NCI-H2107 (cell line): ENCODE measurements around the gene ZNF335.
"Not testable (repeated sequence)": the region's sequence is repeated elsewhere in the genome, so short reads cannot be mapped to it uniquely, and the experiment has no call there.

Experiments used
- DNase-seq: peaks from one replicate; lab custom pipeline; 2025; lab: John Stamatoyannopoulos, UW

ZNF335 gene

GRCh38 chr20:45934046-45934585, 37.9 kb downstream of the ZNF335 start:
- DNase-seq: no peak

- peak; percentile 20 for DNase-seq
These were observed 38.5 kb downstream of the ZNF335 start for GRCh38 chr20:45933266-45934045.

GRCh38 chr20:45931680-45932079, 40.3 kb downstream of the ZNF335 start:
- not testable (repeated sequence) for DNase-seq

DNA sequence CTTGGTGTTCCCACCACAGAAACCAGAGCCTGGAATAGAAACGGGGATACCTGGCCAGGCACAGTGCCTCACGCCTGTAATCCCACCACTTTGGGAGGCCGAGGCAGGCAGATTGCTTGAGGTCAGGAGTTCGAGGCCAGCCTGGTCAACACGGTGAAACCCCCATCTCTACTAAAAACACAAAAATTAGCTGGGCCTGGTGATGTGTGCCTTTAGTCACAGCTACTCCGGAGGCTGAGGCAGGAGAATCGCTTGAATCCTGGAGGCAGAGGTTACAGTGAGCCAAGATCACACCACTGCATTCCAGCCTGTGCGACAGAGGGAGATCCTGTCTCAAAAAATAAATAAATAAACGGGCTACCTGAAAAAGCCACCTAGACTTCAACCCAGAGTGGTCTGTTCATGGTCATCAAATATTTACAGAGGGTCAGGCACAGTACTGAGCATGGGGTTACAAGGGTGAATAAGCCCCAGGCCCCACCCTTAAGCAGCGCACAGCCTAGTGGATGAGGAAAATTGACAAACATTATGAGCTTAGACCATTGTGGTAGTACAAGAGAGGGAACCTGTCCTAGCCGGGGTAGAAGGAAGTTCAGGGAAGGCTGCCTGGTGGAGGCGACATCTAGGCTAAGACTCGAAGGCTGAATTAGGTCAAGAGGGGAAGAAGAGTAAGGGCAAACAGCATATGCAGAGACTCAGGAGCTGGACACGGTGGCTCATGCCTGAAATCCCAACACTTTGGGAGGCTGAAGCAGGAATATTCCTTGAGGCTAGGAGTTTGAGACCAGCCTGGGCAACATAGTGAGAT, 44.7 kb downstream of the ZNF335 start:
- no peak for DNase-seq

DNA sequence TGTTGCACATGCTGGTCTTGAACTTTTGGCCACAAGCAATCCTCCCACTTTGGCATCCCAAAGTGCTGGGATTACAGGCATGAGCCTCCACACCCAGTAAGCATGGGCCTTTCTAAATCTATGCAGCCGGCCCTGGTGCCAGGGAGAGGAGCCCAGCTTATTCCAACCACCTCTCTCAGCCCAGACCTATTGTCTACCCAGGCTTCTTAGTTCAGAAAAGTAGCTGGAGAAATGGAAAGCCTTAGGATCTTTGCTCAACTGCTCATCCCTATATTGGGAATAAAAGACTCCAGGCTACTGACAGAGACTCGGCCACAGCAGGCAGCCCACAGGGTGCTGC, 45.3 kb downstream of the ZNF335 start:
- no peak for DNase-seq

DNA sequence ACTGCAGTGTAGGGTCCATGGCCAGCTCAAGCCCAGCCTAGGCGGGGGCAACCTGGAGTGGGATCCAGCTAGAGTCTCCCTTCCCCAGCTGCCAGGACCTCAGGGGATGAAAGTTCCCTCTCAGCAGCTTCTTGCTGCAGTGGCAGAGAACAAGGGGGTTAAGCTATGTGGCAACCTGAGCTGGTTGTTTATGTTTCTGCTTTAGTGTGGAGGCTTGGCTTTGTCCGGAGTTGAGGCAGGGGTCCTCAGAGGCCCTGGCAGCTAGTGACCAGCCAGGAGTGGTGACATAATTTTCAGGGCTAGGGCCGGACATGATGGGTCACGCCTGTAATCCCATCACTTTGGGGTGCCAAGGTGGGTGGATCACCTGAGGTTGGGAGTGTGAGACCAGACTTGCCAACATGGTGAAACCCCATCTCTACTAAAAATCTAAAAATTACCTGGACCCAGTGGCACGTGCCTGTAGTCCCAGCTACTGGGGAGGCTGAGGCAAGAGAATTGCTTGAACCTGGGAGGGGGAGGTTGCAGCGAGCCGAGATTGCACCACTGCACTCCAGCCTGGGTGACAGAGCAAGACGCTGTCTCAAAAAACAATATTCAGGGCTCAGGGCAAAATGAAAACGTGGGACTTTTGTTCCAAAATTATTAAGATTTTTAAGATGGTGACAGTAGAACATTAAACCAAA, 46.0 kb downstream of the ZNF335 start:
- DNase-seq: no peak

DNA sequence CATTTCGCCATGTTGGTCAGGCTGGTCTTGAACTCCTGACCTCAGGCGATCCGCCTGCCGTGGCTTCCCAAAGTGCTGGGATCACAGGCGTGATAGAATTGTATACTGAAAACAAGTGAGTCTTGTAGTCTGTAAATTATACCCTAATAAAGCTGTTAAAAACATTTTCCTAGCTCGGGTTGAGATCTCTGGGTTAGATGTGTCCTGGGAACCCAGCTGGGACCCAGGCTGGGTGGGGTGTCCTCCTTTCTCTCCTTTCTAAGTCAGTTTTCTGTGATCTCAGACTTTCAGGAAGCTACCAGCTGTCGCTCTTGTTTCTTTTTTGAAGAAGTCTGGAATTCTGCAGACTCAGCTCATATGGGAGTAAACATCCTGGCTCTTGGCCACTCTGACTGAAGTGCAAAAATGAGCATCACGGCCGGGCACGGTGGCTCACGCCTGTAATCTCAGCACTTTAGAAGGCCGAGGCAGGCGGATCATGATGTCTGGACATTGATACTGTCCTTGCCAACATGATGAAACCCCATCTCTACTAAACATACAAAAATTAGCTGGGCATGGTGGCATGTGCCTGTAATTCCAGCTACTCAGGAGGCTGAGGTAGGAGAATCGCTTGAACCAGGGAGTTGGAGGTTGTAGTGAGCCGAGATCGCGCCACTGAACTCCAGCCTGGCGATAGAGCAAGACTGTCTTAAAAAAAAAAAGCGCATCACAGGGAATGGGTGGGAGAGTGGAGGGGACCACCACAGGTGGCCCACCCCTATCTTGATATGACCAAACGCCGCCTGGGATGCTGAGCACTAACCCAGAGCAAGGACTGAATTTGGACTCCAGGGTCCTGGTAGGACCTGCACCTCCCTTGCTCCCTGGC, 47.4 kb downstream of the ZNF335 start:
- no peak for DNase-seq

DNA sequence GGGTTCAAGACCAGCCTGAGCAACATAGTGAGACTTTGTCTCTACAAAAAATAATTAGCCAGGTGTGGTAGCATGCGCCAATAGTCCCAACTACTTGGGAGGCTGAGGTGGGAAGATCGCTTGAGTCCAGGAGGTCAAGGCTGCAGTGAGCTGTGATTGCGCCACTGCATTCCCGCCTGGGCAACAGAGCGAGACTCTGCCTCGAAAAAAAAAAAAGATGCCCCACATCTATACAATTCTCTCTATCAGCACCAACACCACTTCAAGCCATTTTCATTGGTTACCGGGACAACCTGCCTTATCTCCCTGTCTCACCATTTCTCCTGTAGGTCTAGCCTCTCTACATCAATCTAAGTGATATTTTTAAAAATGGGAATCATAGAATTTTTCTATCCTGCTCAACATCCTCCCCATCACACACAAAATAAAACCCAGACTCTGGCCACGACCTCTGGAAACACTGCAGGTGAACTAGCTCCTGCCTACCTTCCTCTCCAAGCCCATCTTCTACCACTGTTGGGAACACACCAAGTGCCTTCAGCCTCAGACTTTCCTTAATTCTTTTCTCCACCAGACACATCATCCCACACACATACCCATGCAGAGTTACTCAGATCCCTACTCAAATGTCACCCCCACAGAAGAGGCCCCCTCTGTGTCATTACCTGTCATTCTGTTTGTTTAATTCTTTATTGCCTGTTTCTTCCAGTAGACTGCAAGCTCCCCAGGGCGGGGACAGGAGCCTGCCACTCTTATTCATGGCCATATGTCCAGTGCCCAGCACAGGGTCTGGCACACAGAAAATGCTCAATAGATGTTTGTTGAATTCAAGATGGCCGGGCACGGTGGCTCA, 50.4 kb downstream of the ZNF335 start:
- DNase-seq: no peak

GRCh38 chr20:45920462-45921336, 51.3 kb downstream of the ZNF335 start:
- no peak for DNase-seq

- no peak for DNase-seq
These were observed 52.2 kb downstream of the ZNF335 start for GRCh38 chr20:45919542-45920399.

GRCh38 chr20:45918779-45919537, 53.0 kb downstream of the ZNF335 start:
- DNase-seq: no peak

GRCh38 chr20:45918182-45918737, 53.7 kb downstream of the ZNF335 start:
- no peak for DNase-seq

DNA sequence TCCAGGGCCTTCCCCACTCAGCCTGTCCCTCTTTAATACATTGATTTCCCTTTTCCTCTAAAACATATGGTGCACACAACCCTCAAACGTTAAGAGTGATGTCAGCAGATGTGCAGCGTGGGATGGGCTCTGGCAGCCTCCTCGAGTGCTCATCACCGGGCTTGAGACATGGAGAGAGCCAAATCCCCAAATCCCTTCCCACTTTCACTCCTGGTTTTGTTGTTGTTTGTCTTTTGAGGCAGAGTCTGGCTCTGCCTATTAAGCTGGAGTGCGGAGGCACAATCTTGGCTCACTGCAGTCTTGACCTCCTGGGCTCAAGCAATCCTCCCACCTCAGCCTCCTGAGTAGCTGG, 54.2 kb downstream of the ZNF335 start:
- no peak for DNase-seq

- DNase-seq: no peak
These were observed 58.9 kb downstream of the ZNF335 start for GRCh38 chr20:45913116-45913515.

DNA sequence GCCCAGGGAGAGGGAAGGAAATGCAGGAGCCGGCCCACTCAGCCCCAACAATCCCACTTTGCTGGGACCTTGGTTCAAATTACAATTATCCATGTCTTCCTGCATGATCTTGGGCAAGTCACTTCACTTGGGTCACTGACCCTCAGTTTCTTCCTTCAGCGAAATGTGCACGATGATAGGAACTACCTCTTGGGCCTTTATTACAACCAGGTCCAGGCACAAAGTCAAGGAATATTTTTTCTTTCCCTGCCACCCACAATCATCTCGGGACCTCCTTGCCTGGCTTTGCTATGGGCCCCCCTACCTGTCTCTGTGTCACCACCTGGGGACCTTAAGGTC, 59.7 kb downstream of the ZNF335 start:
- DNase-seq: no peak

GRCh38 chr20:45911486-45912343, 60.3 kb downstream of the ZNF335 start, which contains the start of gene PLTP:
Gene PLTP, minus strand, starts transcription at chr20:45912155. Its CDS starts 703 bp downstream, at chr20:45911452.
- no peak for DNase-seq
